NOMO-1 treated with dmso at 0.1 percent for 144 hours (cell line): ENCODE data around the gene GTF2E1.

Experiments used
- DNase-seq: peaks from one replicate; lab custom pipeline; 2025; ENCODE audit not compliant: unreplicated experiment; lab: John Stamatoyannopoulos, UW

Gene GTF2E1

DNA sequence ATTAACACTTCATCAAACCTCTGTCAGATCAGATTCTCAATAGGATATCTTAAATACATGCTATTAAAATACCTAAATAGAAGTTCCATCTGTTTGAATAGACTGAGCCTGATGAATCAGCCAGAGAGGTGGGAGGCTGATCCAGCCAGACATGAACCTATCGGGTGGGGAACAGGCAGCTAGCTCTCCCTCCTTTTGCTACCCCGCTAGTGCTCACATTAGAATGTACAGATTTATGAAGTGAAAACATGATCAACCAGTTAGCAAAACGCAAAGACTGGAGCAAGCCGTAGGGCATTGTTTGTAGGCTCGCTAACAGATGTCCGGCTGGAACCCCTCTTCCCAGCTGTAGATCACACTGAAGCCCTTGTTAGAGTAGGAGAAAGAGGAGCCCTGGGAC lies 54.4 kb downstream of the GTF2E1 start:
- no peak for DNase-seq

GRCh38 chr3:120797857-120798256 lies 55.3 kb downstream of the GTF2E1 start:
- DNase-seq: no peak

DNA sequence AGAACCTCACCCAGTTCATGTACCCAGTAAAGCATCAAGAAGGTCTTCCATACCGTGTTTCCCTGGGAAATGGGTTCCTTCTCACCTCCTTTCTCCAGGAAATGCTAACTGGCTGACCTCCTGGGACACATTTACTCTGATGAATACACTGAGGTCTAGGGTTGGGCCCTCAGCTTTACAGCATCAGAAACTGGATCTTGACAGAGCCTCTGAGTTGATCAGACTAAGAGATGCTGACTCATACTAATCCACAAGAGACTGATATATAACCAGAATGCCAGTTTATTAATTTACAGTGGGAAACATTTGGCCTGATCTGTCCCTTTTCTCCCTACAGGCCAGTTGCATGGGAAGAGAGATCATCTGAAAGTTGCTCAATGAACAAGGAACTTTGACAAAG lies 55.8 kb downstream of the GTF2E1 start:
- DNase-seq: no peak

DNA sequence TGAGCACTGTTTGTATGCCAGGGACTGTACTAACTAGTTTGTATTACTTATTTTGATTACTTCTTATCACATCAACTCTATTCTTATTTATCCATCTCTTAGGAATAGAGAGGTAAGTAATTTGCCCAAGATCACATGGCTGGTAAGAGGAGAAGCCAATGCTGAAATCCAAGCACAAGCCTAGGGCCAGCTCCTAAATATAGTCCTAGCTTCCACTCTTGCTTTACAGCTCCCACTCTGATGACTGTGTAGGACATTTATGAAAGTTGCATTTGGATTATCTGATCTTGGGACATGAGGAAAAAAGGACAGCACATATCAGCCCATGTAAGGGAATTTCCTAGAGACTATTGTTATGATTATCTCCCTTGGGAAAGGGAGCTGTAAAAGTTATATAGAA lies 58.1 kb downstream of the GTF2E1 start:
- no peak for DNase-seq

DNA sequence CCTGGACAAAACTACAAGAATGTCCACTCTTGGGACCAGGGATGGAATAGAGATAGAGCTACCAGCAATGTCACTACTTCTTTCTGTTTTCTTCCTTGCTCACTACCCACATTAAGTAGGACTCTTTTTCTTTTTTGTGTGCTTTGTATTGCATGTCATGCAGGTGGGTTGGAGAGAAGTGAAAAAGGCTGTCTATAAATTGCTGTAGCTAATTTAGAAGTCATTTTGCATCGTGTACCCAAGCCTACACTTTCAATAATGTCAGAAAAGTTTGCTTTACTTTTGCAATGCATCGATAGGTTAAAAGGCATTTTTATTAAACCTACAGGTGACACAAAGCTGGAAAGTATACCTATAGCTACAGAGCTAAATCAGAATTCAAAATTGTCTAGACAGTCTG lies 58.9 kb downstream of the GTF2E1 start:
- DNase-seq: no peak

DNA sequence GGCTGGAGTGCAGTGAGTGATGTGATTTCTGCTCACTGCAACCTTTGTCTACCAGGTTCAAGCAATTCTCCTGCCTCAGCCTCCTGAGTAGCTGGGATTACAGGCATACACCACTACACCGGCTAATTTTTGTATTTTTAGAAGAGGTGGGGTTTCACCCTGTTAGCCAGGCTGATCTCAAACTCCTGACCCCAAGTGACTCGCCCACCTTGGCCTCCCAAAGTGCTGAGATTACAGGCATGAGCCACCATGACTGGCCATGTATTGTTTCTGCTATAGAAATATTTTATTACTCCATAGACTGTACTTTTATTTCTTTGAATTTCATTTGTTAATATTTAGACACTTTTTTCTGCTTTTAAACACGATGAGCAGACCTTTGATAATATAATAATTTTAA lies 60.4 kb downstream of the GTF2E1 start:
- no peak for DNase-seq

- DNase-seq: no peak
These were observed 74.2 kb downstream of the GTF2E1 start for GRCh38 chr3:120816728-120817127.

- no peak for DNase-seq
These were observed 78.2 kb downstream of the GTF2E1 start for GRCh38 chr3:120820748-120821147.

- DNase-seq: no peak
These were observed 78.9 kb downstream of the GTF2E1 start for GRCh38 chr3:120821426-120821825.

GRCh38 chr3:120823156-120823555 lies 80.6 kb downstream of the GTF2E1 start:
- no peak for DNase-seq

DNA sequence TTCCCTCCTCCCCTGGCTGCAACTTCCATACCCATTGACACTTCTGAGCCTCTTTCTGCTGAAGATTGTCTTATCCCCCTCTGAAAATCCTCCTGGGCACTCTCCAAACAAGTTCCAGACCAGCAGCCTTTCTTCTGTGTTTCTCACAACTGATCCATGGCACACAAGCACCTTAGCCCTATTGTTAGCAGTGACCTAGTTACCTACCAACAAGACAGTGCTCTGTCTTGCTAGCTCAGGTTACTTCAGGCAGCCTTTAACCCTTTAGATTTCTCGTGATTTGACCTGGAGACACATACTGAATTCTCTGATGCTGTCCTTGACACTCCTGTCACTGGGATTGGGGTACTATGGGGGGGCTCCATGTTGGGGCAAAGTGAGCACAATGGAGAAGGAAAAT lies 82.1 kb downstream of the GTF2E1 start:
- no peak for DNase-seq

DNA sequence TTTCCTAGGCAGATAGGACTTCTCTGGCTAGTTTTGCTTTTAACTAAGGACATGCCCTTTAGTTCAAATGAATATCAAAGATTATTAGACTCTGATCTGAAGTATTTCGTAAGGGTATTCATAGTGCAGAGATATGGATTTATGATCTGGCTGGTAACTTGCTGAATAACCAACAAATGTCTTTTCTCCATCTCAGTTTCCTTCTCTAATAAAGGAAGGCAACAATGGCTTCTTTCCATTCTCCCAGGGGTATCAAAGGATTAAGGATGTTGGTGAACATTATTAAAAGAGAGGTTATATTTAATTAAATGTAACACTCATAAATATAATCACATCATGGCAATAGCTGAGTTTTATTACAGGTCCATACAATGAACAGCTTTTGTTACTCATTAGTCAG lies 86.3 kb downstream of the GTF2E1 start:
- DNase-seq: no peak

GRCh38 chr3:120831066-120831465 lies 88.5 kb downstream of the GTF2E1 start:
- DNase-seq: no peak
